GM18519 (cell line): ENCODE results near the gene PERM1.

ENCODE experiments used
- ATAC-seq: cut with Tn5 transposase; IDR thresholded peaks from one replicate; pipeline ENCODE4 v1.9.1; 2021; ENCODE audit warnings: mild to moderate bottlenecking, moderate library complexity; ENCODE audit not compliant: unreplicated experiment, low FRiP score

Gene PERM1

DNA sequence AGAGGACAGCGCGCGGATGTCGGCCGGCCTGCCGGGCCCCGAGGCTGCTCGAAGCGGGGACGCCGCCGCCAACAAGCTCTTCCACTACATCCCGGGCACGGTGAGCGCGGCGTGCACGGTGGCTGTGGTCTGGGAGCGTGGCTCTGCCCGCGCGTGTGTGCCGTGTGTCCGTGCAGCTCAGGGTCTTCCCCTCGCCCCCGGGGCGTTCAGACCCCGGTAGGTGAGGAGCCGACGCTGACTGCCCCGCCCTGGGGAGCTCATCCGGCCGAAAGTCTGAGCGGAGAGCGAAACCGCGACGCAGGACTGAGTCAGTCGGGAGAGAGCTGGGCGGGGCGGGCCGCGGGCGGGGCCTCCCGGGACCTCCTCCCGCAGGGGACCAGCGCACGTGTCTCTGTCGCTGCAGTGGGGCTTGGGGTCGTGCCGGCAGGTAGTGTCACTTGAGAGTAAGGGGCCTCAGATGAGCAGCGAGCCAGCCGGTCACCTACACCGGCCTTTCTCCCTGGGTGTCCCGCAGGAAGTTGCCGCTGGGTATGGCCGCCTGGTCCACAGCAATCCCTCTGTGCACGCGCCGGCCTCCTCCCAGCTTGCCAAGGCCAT, 15.1 kb downstream of the PERM1 start:
- ATAC-seq, result no peak

DNA sequence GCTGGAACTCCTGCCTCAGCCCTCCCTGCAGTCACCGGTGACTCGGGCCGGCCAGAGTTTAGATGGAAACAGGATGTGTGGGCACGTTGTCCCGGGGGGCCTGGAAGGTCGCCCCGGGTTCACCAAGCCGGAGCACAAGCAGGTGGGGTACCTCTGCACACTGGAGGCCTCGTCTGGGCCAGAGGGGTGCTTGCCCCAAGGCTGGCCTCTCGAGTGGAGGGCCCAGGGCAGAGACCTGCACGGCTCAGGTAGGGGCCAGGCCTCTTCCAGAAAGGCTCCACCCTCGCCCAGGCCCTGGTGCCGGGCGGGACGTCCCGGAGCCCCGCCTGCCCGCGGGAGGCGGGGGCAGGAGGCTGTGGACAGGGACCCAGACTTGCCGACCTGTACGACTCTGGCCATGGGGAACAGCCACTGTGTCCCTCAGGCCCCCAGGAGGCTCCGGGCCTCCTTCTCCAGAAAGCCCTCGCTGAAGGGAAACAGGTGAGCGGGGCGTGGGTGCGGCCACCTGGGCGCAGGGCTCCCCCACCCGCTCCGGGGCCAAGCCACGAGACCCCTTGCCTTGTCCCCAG, 15.7 kb downstream of the PERM1 start, which contains the start of gene PLEKHN1:
Gene PLEKHN1, plus strand, starts transcription at position 348 of the 569 bp plus-strand sequence. Its CDS starts 50 bp downstream, at position 398.
- no peak for ATAC-seq

DNA sequence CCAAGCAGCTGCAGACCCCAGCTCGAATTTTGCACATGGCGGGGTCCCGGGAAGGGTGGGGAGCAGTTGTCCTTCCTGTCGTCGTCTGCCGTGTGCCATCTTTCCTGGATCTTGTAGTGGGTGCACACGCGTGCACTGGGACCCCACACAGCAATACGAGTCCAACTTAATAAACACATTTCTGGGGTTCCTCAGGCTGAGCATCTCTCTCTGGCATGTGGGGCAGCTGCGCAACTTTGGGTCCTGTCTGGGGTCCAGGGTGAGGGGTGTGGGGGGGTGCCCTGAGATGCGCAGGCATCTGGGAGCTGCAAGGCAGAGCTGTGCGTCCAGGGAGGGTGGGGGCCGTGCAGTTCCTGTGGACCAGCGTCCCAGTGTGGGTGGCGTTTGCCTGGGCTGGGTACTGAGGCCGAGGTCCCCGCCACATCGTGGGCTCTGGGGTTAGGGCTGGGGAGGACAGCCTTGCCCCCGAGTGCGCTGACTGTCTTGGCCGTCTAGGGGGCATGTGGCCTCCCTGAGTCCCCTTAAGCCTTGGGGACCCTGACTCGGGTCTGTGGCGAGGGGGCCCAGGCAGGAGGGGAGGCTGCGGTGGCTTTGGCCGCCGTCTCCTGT, 16.3 kb downstream of the PERM1 start:
- no peak for ATAC-seq

DNA sequence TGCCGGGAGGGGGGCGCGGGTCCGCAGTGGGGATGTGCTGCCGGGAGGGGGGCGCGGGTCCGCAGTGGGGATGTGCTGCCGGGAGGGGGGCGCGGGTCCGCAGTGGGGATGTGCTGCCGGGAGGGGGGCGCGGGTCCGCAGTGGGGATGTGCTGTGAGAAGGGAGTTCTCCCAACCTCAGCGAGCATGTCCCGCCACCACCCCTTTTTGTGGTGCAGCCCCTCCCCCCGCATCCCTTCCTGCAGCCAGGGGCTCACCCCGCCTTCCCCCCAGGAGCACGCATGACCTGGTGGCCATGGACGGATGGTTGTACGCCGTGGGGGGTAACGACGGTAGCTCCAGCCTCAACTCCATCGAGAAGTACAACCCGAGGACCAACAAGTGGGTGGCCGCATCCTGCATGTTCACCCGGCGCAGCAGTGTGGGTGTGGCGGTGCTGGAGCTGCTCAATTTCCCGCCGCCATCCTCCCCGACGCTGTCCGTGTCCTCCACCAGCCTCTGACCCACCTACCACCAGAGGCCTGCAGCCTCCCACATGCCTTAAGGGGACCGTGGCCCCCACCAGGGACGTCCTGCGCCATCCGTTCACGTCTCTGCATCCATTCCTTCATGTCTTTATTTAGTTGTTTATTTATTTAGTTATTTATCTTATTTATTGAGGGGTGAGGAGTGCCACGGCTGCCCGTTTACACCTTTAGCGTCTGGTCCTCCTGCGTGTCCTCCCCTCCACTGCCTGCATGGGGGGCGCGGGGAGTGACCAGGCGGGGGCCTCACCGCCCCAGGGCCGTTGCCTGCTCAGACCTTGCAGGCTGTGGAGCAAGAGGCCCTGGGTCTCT, 17.0 kb downstream of the PERM1 start:
- no peak for ATAC-seq

DNA sequence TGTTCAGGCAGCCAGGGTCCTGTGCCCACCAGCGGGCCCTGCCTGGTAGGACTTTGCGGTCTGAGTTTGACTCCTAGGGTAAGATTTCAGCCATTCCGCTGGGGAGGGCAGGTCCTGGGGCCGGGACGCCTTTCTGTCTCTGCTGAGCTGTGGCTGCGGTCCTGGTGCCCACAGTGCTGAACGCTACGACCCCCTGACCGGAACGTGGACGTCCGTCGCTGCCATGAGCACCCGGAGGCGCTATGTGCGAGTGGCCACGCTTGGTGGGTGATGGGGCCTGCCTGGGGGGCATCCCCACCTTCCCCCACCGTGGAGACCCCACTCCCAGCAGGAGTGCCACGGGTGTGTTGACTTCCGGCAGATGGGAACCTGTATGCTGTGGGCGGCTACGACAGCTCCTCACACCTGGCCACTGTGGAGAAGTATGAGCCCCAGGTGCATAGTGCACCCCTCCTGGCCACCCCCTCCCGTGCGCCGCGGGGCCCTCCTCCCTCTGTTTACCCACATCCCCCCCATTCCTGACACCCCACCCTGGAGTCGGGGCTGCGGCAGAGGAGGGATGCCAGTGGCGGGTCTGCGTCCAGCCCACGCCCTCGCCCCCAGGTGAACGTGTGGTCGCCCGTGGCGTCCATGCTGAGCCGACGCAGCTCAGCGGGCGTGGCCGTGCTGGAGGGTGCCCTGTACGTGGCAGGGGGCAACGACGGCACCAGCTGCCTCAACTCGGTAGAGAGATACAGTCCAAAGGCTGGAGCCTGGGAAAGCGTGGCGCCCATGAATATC, 18.0 kb downstream of the PERM1 start:
- no peak for ATAC-seq

DNA sequence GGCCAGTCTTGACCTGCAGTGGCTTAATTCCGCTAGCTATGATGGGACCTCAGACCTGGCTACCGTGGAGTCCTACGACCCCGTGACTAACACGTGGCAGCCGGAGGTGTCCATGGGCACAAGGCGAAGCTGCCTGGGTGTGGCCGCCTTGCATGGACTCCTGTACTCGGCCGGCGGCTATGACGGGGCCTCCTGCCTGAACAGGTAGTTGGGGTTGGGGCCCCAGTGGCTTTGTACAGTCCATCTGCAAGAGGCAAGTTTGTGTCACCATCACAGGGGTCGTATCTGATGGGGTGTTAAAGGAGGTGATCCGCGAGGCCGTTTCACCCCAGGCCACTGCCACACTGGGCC, 18.6 kb downstream of the PERM1 start:
- no peak for ATAC-seq

DNA sequence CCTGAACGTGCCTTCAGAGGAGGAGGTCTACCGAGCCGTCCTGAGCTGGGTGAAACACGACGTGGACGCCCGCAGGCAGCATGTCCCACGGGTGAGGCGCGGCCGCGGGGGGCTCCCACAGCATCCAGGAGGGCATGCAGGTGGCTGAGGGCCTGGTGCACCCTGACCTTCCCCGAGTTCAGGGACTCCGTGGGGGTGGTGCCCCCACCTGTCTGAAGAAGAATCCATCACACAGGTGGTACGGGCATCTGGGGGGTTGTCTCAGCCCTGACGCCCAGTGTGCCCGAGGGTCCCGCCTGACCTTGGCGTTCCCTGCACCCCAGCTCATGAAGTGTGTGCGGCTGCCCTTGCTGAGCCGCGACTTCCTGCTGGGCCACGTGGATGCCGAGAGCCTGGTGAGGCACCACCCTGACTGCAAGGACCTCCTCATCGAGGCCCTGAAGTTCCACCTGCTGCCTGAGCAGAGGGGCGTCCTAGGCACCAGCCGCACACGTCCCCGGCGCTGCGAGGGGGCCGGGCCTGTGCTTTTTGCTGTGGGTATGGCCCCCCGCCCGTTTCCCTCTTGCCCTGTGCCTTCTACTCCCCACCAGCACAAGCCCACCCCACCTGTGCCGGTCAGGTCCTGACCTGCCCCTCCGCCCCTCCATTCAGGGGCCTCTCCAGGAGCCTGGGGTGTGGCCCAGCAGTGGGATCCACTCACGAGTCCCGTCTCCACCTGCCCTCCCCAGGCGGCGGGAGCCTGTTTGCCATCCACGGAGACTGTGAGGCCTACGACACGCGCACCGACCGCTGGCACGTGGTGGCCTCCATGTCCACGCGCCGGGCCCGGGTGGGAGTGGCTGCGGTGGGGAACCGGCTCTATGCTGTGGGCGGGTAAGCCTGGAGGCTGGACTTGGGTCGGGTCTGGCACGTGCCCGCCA, 19.3 kb downstream of the PERM1 start:
- no peak for ATAC-seq

DNA sequence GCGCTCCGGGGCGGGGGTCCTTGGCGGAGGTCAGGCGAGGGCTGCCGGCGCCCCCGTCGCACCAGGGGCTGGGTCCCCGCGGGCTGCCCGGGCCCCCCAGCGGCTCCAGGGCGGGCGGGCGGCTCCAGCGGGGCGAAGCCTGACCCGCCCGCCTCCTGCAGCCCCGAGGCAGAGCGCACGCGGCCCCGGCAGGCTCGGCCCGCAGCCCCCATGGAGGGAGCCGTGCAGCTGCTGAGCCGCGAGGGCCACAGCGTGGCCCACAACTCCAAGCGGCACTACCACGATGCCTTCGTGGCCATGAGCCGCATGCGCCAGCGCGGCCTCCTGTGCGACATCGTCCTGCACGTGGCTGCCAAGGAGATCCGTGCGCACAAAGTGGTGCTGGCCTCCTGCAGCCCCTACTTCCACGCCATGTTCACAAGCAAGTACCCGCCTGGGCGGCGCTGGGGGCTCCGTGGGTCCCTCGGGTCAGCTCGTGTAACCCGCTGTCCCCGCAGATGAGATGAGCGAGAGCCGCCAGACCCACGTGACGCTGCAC, 20.7 kb downstream of the PERM1 start:
- no peak for ATAC-seq

DNA sequence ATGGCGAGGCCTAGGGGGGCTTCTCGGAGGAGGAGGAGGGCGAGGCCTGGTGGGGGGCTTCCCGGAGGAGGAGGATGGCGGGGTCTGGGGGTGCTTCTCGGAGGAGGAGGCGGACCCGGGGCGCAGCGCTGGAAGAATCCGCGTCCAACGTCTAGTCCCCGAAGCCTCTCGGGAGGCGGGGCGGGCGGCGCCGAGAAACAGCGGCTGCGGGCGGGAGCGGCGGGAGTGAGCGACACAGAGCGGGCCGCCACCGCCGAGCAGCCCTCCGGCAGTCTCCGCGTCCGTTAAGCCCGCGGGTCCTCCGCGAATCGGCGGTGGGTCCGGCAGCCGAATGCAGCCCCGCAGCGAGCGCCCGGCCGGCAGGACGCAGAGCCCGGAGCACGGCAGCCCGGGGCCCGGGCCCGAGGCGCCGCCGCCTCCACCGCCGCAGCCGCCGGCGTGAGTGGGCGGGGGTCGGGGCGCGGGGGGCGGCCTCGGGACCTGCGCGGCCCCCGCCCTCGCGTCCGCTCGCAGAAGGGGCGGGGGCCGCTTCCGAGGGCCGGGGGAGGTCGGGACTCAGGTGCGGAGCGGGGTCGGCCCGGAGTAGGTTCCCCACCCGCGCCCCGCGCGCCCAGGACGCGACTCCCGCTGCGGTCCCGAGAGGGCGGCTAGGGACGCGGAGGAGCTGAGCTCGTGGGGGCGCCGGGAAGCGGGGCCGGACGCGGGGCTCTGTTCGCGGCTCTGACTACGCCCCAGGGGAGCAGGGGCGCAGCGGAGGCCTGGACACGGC, 21.3 kb downstream of the PERM1 start, which contains the start of gene KLHL17:
Gene KLHL17, plus strand, starts transcription at position 222 of the 769 bp plus-strand sequence. Its CDS starts 110 bp downstream, at position 332.
- no peak for ATAC-seq

DNA sequence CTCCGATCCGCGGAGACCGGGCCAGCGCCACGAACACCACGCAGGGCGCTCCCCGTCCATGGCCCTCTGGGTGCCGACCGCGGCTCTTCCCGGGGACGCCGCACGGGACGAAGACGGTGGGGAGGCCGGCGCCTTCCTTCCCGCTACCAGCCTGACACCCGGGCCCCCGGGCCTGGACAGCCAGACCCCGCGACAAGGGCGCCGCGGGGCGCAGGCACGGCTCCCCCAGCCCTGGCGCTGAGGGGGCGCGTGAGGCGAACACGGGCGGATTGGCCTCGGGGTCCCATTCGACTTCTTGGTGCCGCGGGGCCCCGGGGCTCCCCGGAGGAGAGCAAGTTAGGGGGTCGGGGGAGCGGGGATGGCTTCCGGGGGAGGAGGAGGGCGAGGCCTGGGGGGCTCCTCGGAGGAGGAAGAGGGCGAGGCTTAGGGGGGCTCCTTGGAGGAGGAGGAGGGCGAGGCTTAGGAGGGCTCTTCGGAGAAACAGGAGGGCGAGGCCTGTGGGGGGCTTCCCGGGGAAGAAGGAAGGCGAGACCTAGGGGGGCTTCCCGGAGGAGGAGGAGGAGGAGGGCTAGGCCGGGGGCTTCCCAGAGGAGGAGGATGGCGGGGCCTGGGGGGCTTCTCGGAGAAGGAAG, 22.0 kb downstream of the PERM1 start:
- no peak for ATAC-seq

DNA sequence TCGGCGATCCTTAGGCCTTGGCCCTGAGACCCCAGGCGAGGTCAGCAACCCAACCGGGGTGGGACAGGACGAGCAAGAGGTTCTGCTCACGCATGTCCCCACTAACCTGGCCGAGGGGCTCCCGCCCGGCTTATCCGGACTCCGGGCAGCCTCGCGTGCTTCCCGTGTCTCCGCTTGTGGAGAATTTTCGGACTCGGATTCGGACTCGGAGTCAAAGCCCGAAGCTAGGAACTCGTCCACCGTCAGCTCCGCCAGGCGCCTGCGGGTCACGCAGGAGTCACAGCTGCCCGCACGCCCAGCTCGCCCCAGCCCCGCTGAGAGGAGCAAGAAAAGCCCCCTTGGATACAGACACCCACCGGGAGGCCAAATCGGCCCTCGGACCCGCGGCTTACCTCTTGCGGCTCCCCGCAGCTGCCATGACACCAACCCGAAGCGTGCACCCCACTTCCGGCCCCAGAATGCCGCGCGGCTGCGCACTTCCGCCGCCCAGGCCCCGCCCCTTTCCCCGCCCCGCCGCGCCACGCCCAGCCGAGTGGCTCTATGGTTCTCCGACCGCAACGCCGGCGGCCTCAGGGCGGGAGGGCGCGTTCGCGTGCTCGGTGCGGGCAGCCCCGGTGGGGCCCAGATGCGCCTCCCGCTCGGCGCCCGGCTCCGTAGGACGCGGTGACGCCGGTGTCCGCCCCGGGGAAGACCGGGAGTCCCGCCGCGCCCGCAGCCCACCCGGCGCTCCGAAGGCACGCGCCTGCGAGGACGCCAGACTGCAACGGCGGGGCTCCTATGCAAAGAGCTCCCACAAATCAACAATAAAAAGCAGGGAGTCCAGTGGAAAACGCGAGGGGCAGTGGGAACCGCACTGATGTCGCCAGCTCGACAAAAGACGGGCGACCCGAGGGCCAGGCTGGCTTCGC, 22.8 kb downstream of the PERM1 start, which contains the start of gene NOC2L:
Gene NOC2L, minus strand, starts transcription at position 434 of the 908 bp plus-strand sequence. Its CDS starts 16 bp downstream, at position 418.
- no peak for ATAC-seq

DNA sequence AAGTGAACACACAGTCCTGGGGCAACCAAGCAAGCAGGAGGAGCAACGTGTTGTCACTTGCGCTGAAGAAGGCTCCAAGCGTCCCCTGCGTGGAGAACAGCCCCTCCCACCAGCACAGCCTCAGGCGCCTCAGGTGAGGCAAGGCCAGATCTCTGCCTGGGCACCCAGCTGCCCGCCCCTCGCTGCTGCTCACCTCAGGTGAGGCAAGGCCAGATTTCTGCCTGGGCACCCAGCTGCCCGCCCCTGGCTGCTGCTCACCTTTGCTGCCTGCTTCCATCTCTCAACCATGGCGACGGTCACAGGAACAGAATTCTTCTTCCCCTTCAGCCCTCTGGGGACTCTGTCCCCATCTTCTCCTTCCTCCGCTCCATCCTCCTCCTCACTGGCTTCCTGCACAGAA, 25.3 kb downstream of the PERM1 start:
- no peak for ATAC-seq

DNA sequence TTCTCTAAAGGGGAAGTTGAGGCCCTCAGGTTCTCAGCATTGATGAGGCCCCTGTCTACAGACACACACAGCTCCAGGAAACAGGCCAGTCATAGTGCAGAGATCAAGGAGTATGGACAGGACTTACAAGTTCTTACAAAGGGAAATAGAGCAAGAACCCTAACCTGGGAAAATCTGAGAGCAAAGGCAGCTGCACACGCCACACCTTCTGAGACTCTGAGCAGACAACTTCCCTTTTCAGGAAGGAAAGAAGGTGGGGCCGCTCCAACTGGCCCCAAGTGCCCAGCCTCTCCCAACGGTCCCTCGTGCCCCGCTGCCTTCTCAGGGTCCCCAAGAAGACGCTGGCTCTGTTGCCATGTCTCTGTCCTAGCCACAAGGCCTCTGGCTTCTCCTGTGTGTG, 26.4 kb downstream of the PERM1 start:
- no peak for ATAC-seq

DNA sequence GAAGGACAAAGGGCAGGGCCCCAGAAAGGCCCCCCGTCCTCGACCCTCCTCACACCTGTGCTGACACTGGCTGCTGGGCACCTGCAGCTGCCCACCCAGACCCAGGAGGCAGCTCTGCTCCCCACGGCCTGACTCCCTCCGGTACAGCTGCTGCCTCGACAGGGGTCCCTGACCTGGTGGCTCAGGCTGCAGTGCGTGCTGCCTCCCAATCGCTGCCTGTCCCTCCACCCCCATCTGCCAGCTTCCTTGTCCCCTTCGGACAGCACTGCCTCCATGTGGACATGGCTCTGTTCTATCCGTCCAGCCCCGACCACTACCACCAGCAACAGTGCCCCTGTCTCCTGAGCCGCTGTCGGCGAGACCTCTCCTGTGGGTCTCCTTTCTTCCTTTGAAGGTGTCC, 27.0 kb downstream of the PERM1 start:
- ATAC-seq, result no peak

DNA sequence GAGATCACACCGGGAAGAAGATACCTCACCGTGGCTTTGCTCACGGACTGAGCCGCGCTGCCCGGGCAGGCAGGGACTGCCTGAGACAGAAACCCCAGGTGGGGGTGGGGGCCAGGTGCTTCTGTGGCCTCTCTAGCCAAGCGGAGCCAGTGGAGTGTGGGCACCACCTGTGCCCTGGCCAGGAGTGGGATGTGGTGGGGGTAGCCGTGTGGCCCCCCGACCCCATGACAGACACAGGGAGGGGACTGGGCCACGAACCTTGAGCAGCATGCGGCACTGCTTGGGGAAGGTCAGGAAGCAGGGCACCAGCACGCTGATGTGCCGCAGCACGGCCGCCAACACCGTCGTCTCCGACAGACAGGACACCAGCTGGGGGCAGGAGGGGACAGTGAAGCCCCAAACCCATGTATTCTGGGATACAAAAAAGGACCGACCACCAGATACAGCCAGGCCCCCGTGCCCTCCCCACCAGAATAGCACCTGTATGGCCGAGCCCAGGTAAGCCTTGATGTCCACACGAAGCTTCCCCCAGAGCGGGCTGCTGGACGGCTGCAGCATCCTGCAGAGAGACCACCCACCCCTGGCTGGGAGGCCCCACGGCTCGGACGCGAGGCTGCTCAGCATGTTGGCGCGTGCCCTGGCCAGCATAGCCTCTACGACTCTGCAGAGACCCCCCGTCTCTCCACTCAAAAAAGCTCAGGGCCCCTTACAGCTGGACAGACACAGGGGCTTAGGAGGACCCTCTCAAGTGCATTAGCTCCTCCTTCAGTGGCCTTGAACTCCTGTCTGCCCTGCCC, 28.2 kb downstream of the PERM1 start:
- no peak for ATAC-seq

DNA sequence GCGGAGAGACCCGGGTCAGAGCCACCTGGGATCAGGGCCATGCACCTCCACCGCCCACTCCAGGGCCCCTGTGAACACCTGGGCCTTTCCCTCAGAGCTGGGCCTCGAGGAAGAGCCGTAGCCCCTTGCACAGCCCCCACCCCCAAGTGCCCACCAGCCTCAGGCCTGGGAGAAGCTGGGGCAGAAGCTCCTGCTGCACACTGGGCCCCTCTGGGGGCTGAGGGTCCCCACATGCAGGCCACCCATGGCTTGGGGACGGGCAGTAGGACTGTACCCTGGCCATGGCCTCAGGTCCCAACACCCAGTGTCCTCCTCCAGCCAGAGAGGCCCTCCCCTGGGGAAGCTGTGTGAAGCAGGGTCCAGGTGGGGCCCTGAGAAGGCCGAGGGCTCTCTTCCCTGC, 29.3 kb downstream of the PERM1 start:
- ATAC-seq, result no peak
